ENCODE data around the gene LRCH1. TPM values are rescaled to one million over a fixed set of nuclear protein-coding genes. Genes with fewer than 3 reads are reported as not detected.

LRCH1 gene
- total RNA-seq, 1 experiment from 2014 or later: 11.8 TPM

GRCh38 chr13:46521921-46522747, 30.8 kb upstream of the LRCH1 start (continued):
- no peak for TF ChIP-seq ZNF425 (CRISPR knock-in tag; conservative IDR thresholded peaks at IDR 0.05)
- TF ChIP-seq JUN (CRISPR knock-in tag; IDR thresholded peaks at IDR 0.05): no peak
- TF ChIP-seq MYBL2 (CRISPR knock-in tag; IDR thresholded peaks at IDR 0.05): no peak

- H3K27ac Mint-ChIP-seq: no peak overlapping the region
- ChIA-PET POLR2A (no interaction called here), CTCF (no interaction called here)
- H3K4me3 Mint-ChIP-seq: no peak overlapping the region
- no peaks in the 10 kb centered on the region for H3K27me3 Mint-ChIP-seq (ENCODE audit: low read depth)
- DNase-seq (ENCODE audit: low spot score): no peak
- H3K4me1 Mint-ChIP-seq: peaks cover 4% of the 10 kb centered on the region
- peaks cover 13% of the 10 kb centered on the region for H3K9me3 Mint-ChIP-seq
- TF ChIP-seq CREB1 (CRISPR knock-in tag; IDR thresholded peaks at IDR 0.05): no peak
- no peak for TF ChIP-seq PRRX2 (CRISPR knock-in tag; IDR thresholded peaks at IDR 0.05)
- TF ChIP-seq OVOL2 (CRISPR knock-in tag; IDR thresholded peaks at IDR 0.05; ENCODE audit: borderline replicate concordance): no peak
- H3K36me3 Mint-ChIP-seq: 0 out of 2 replicates have a peak, but pooled peaks cover 4% of the 10 kb centered on the region
- no peak for ATAC-seq
Observed at GRCh38 chr13:46522748-46523030, 30.3 kb upstream of the LRCH1 start.

DNA sequence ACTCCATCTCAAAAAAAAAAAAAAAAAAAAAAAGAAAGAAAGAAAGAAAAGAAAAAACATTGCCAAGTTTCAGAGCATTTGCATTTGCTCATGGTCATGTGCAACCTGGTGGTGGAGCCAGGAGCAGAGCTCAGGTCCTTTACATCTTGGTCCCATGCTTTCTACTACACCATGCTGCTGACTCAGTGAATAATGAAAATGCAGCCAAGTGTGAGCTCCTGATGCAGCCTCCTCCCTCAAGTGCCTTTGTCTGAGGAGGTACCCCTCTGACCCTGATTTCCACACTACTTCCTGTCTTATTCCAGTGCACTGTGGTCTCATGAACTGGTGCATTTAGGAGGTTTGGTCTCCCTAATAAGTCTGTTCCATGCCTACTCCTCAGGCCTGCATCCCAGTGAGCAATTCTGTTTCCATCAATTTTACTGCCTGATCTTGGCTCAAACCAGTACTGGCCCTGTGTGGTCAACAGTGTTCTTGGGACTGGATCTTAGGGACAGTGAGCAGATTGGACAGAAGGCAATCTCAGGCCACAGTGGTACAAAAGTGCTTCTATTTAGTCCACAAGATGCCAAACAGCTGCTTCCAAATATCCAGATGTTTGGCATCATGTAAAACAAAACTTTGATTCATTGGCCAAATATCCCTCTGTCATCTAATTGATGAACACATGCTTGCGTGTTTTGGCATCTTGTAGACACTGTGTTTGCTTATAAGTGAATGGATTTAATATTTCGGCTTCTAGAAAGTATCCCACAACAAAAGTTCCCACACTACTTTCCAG, 28.8 kb upstream of the LRCH1 start:
- CTCF ChIA-PET: interaction anchor here (0.5 to 0.7 kb wide), 4 partner anchors 28 to 240 kb away, joined by 3 to 5 read pairs (median 4); no protein-coding TSS in a partner anchor
- Mint-ChIP-seq H3K4me1 (0 out of 2 replicates have a peak, but pooled peaks cover 3% of the 10 kb centered on the region), H3K27me3 (ENCODE audit: low read depth) (no peaks in the 10 kb centered on the region), H3K27ac (no peak overlapping the region), H3K9me3 (peaks cover 13% of the 10 kb centered on the region), H3K36me3 (0 out of 2 replicates have a peak, but pooled peaks cover 4% of the 10 kb centered on the region), H3K4me3 (no peak overlapping the region)
- POLR2A ChIA-PET: interaction anchor here (0.6 to 0.7 kb wide), 2 partner anchors 14 to 126 kb away, joined by 4 to 10 read pairs; no protein-coding TSS in a partner anchor
- TF ChIP-seq GABPB1 (CRISPR knock-in tag; IDR thresholded peaks at IDR 0.05): no peak
- no peak for TF ChIP-seq JUN (CRISPR knock-in tag; IDR thresholded peaks at IDR 0.05)
- TF ChIP-seq, protein P1, sequence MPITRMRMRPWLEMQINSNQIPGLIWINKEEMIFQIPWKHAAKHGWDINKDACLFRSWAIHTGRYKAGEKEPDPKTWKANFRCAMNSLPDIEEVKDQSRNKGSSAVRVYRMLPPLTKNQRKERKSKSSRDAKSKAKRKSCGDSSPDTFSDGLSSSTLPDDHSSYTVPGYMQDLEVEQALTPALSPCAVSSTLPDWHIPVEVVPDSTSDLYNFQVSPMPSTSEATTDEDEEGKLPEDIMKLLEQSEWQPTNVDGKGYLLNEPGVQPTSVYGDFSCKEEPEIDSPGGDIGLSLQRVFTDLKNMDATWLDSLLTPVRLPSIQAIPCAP (CRISPR knock-in tag; IDR thresholded peaks at IDR 0.05): no peak
- no peak for TF ChIP-seq ZNF671 (CRISPR knock-in tag; IDR thresholded peaks at IDR 0.05)
- TF ChIP-seq ZNF121 (CRISPR knock-in tag; IDR thresholded peaks at IDR 0.05): no peak
- ATAC-seq (no peak), DNase-seq (ENCODE audit: low spot score) (no peak)

DNA sequence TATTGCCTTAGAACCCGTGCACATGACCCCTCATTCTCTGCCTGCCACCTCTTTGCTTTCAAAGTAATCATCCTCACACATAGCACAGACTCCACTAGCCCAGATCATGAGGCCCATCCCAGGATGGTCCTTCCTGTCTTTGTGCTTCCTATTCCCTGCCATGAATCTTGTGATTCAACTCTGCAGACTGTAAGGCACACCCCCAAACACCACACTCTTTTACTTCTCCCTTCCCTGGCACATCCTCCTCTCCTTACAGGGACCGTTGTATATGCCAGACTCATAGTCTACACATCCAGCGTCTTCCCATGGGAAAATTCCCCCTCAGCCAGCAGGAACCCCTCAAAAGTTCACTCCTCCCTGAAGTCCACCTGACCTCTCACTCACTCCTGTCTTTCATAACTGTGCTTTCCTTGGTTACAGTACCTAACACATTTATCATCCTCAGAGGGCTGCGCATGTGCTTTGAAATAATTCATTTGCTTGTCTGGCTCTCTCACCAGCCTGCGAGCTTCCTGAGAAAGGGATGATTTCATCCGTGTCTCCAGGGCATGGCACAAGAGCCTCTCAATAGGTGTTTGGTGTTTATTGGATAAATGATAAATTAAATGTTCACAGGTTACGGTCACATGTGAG, 26.8 kb upstream of the LRCH1 start:
- Mint-ChIP-seq H3K27ac (no peak overlapping the region), H3K4me1 (0 out of 2 replicates have a peak, but pooled peaks cover 3% of the 10 kb centered on the region), H3K27me3 (ENCODE audit: low read depth) (no peaks in the 10 kb centered on the region), H3K9me3 (peaks cover 13% of the 10 kb centered on the region), H3K4me3 (no peak overlapping the region), H3K36me3 (0 out of 2 replicates have a peak, but pooled peaks cover 4% of the 10 kb centered on the region)
- ChIA-PET POLR2A (no interaction called here), CTCF (no interaction called here)
- ATAC-seq: no peak
- no peak for DNase-seq (ENCODE audit: low spot score)
- TF ChIP-seq GRHL2 (CRISPR knock-in tag; IDR thresholded peaks at IDR 0.05; ENCODE audit: insufficient replicate concordance, severe bottlenecking) (no peak), ZNF232 (CRISPR knock-in tag; IDR thresholded peaks at IDR 0.05) (no peak), ZNF138 (CRISPR knock-in tag; conservative IDR thresholded peaks at IDR 0.05) (no peak), KAT7 (CRISPR knock-in tag; IDR thresholded peaks at IDR 0.05; ENCODE audit: borderline replicate concordance) (no peak), ZNF416 (CRISPR knock-in tag; IDR thresholded peaks at IDR 0.05) (no peak), CREB1 (CRISPR knock-in tag; IDR thresholded peaks at IDR 0.05) (no peak), TEAD1 (CRISPR knock-in tag; IDR thresholded peaks at IDR 0.05) (no peak), MYBL2 (CRISPR knock-in tag; IDR thresholded peaks at IDR 0.05) (no peak), USF2 (CRISPR knock-in tag; IDR thresholded peaks at IDR 0.05) (no peak), GTF2I (CRISPR knock-in tag; conservative IDR thresholded peaks at IDR 0.05) (no peak), SOX15 (CRISPR knock-in tag; IDR thresholded peaks at IDR 0.05) (no peak), TP53 (CRISPR knock-in tag; IDR thresholded peaks at IDR 0.05) (no peak)
- TF ChIP-seq, protein P2, sequence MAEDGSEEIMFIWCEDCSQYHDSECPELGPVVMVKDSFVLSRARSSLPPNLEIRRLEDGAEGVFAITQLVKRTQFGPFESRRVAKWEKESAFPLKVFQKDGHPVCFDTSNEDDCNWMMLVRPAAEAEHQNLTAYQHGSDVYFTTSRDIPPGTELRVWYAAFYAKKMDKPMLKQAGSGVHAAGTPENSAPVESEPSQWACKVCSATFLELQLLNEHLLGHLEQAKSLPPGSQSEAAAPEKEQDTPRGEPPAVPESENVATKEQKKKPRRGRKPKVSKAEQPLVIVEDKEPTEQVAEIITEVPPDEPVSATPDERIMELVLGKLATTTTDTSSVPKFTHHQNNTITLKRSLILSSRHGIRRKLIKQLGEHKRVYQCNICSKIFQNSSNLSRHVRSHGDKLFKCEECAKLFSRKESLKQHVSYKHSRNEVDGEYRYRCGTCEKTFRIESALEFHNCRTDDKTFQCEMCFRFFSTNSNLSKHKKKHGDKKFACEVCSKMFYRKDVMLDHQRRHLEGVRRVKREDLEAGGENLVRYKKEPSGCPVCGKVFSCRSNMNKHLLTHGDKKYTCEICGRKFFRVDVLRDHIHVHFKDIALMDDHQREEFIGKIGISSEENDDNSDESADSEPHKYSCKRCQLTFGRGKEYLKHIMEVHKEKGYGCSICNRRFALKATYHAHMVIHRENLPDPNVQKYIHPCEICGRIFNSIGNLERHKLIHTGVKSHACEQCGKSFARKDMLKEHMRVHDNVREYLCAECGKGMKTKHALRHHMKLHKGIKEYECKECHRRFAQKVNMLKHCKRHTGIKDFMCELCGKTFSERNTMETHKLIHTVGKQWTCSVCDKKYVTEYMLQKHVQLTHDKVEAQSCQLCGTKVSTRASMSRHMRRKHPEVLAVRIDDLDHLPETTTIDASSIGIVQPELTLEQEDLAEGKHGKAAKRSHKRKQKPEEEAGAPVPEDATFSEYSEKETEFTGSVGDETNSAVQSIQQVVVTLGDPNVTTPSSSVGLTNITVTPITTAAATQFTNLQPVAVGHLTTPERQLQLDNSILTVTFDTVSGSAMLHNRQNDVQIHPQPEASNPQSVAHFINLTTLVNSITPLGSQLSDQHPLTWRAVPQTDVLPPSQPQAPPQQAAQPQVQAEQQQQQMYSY (CRISPR knock-in tag; IDR thresholded peaks at IDR 0.05): no peak
